ENCODE measurements around the gene POLR1E. TPM values are rescaled to one million over a fixed set of nuclear protein-coding genes. Genes with fewer than 3 reads are reported as not detected.

Gene POLR1E
- total and polyA plus RNA-seq, 9 of the 15 experiments (the other 6 are each of a cell fraction or from before 2014, with no cell fraction given), result 18.9 to 102 (median 74.4) TPM

- no peak for DNase-seq (ENCODE audit: extremely low read depth in 1 of 4, low spot score in 3 of 4)
- Histone ChIP-seq H4K20me1 (replicated peaks; ENCODE audit: control insufficient read depth, insufficient read depth, low read length) (0 out of 2 replicates have a peak, but pooled peaks cover 4% of the 10 kb centered on the region), H3K4me1 (replicated peaks in 1 of 2; ENCODE audit: control insufficient read depth in 2 of 2, insufficient read depth in 2 of 2, low read length in 2 of 2) (no peaks in the 10 kb centered on the region), H3K9me1 (ENCODE audit: control insufficient read depth, insufficient read depth, low read length) (no peaks in the 10 kb centered on the region), H3K27ac (ENCODE audit: extremely low read depth, low read depth, low read length) (no peak overlapping the region), H3K9me3 (replicated peaks; ENCODE audit: control insufficient read depth, insufficient read depth, low read depth, low read length) (no peaks in the 10 kb centered on the region), H3K9ac (ENCODE audit: insufficient read depth in 1 of 2, low read depth in 2 of 2, low read length in 2 of 2) (no peak overlapping the region), H3K4me2 (ENCODE audit: insufficient read depth, low read length) (no peak overlapping the region), H3K79me2 (ENCODE audit: control insufficient read depth, insufficient read depth, low read length) (no peaks in the 10 kb centered on the region), H2AFZ (ENCODE audit: low read depth, low read length) (no peak overlapping the region), H3K36me3 (ENCODE audit: control insufficient read depth, insufficient read depth, low read length) (peaks cover 23% of the 10 kb centered on the region; the same call in 2 of the 3 replicates), H3K27me3 (ENCODE audit: control insufficient read depth in 2 of 2, insufficient read depth in 2 of 2, low read length in 2 of 2) (no peaks in the 10 kb centered on the region), H3K4me3 (no peak overlapping the region)
- BruUV-seq (replicated peaks), result no TSS peak
- ChIA-PET CTCF (ENCODE audit: low intra/inter-chr PET ratio) (no interaction called here), POLR2A (interaction anchor here (0.8 to 0.9 kb wide), 2 partner anchors 10 to 12 kb away, joined by 3 read pairs; no protein-coding TSS in a partner anchor)
- in situ Hi-C loops (cut with MboI), result no loop called here
- FAIRE-seq, result no peak
- no peak for ATAC-seq
- intact Hi-C loops (cut with micrococcal nuclease), result no loop called here
- 78% methylated on average over 13 of the region's 13 CpGs for WGBS (ENCODE audit: insufficient coverage, low coverage, missing lambda C conversion rate)
- TF ChIP-seq RFX1 (IDR thresholded peaks at IDR 0.05), result peak; percentile 52
- TF ChIP-seq TEAD4 (IDR thresholded peaks at IDR 0.05; ENCODE audit: low read length), result no peak
- 0 out of 2 replicates have a peak, but pooled peaks have one; percentile 33 for TF ChIP-seq TEAD4 (CRISPR knock-in tag; IDR thresholded peaks at IDR 0.05; ENCODE audit: borderline replicate concordance)
- TF ChIP-seq ZNF197 (CRISPR knock-in tag; IDR thresholded peaks at IDR 0.05; ENCODE audit: low read depth), result no peak
Observed at GRCh38 chr9:37517923-37518322, 32.2 kb downstream of the POLR1E start.

GRCh38 chr9:37520641-37521040 is 34.9 kb downstream of the POLR1E start:
- POLR2A ChIA-PET, result interaction anchor here (1.3 kb wide), 1 partner anchor 35 kb away, joined by 4 read pairs; the partner anchor contains the start of gene POLR1E
- Histone ChIP-seq H3K4me1 (replicated peaks in 1 of 2; ENCODE audit: control insufficient read depth in 2 of 2, insufficient read depth in 2 of 2, low read length in 2 of 2) (no peaks in the 10 kb centered on the region), H3K4me2 (ENCODE audit: insufficient read depth, low read length) (no peak overlapping the region), H3K4me3 (no peak overlapping the region), H3K9me3 (replicated peaks; ENCODE audit: control insufficient read depth, insufficient read depth, low read depth, low read length) (no peaks in the 10 kb centered on the region), H2AFZ (ENCODE audit: low read depth, low read length) (no peak overlapping the region), H3K9ac (ENCODE audit: insufficient read depth in 1 of 2, low read depth in 2 of 2, low read length in 2 of 2) (no peak overlapping the region), H3K27ac (ENCODE audit: extremely low read depth, low read depth, low read length) (no peak overlapping the region), H3K9me1 (ENCODE audit: control insufficient read depth, insufficient read depth, low read length) (no peaks in the 10 kb centered on the region), H3K27me3 (ENCODE audit: control insufficient read depth in 2 of 2, insufficient read depth in 2 of 2, low read length in 2 of 2) (no peaks in the 10 kb centered on the region), H3K79me2 (ENCODE audit: control insufficient read depth, insufficient read depth, low read length) (no peaks in the 10 kb centered on the region), H4K20me1 (replicated peaks; ENCODE audit: control insufficient read depth, insufficient read depth, low read length) (0 out of 2 replicates have a peak, but pooled peaks cover 6% of the 10 kb centered on the region), H3K36me3 (ENCODE audit: control insufficient read depth, insufficient read depth, low read length) (peaks cover 36% of the 10 kb centered on the region; the same call in 2 of the 3 replicates)
- no TSS peak for BruUV-seq (replicated peaks)
- TF ChIP-seq MYBL2 (IDR thresholded peaks at IDR 0.05; ENCODE audit: low read depth) (no peak), MYBL2 (CRISPR knock-in tag; IDR thresholded peaks at IDR 0.05; ENCODE audit: borderline replicate concordance) (no peak), CBX8 (IDR thresholded peaks at IDR 0.05; ENCODE audit: borderline replicate concordance, extremely low read depth, low read depth, low read length, poor library complexity, severe bottlenecking) (no peak), RB1 (IDR thresholded peaks at IDR 0.05; ENCODE audit: low read depth) (no peak), SREBF1 (IDR thresholded peaks at IDR 0.05; ENCODE audit: borderline replicate concordance, low read depth, low read length) (no peak)
- WGBS (ENCODE audit: insufficient coverage, low coverage, missing lambda C conversion rate), result 65% methylated on average over 3 of the region's 3 CpGs
- ATAC-seq (no peak), FAIRE-seq (peak; percentile 19), DNase-seq (ENCODE audit: extremely low read depth in 1 of 4, low spot score in 3 of 4) (no peak)
- CTCF ChIA-PET (ENCODE audit: low intra/inter-chr PET ratio), result no interaction called here
- intact Hi-C loops (cut with micrococcal nuclease), result no loop called here
- in situ Hi-C loops (cut with MboI), result no loop called here

All from K562 (cell line).